Ovary (tissue), 9 donors: Measurements from ENCODE around the gene ATP6V1G2. TPM values are rescaled to one million over a fixed set of nuclear protein-coding genes. Genes with fewer than 3 reads are reported as not detected.

Source experiments
- DNase-seq, 5 donors: peaks; one replicate each; pipeline ENCODE4 v3.0.0-alpha.2; 2019 to 2020
- H3K27ac ChIP-seq, 2 donors: fragments of 200-600 bp; one replicate each; pipeline versions ENCODE4 v1.5.1 to v1.8.0; 2019 to 2022
- H3K27me3 ChIP-seq: fragments of 200-600 bp; one replicate; pipeline ENCODE4 v1.8.0; 2022
- H3K36me3 ChIP-seq: fragments of 200-600 bp; sonication (generic); one replicate; pipeline ENCODE4 v1.5.1; 2019
- H3K4me1 ChIP-seq: one replicate; pipeline ENCODE4 v1.8.1; 2013; ENCODE audit warnings: mild to moderate bottlenecking, moderate library complexity; ENCODE audit not compliant: insufficient read depth
- H3K4me3 ChIP-seq: fragments of 200-600 bp; sonication (generic); one replicate; pipeline ENCODE4 v1.5.1; 2017
- H3K9me3 ChIP-seq, 2 donors: fragments of 200-600 bp in 1 of 2; sonication (generic) in 1 of 2; one replicate each; pipeline versions ENCODE4 v1.5.1 to v1.8.1; 2013 to 2019; ENCODE audit warnings: mild to moderate bottlenecking in 1 of 2, moderate library complexity in 1 of 2
- EP300 ChIP-seq: sonication (generic); formaldehyde crosslinking; IDR thresholded peaks from one replicate; pipeline ENCODE4 v1.6.1; 2017; ENCODE audit warnings: antibody characterized with exemption
- POLR2A ChIP-seq: fragments of 450-650 bp; IDR thresholded peaks from one replicate; pipeline ENCODE4 v1.6.1; 2017; ENCODE audit warnings: antibody characterized with exemption, mild to moderate bottlenecking, moderate library complexity
- WGBS, 3 donors: extraction: QIAGEN DNeasy Blood & Tissue Kit in 1 of 3; methylation state at CpG; one replicate each; pipeline versions ENCODE4 v1.1.5 to v1.1.7; 2013 to 2017; 5-methylcytosine and 5-hydroxymethylcytosine counted together
- intact Hi-C, 4 donors: fragments of 100-400 bp; cut with DNase I; formaldehyde crosslinking; loops; one replicate each; pipeline versions ENCODE4 v1.11.0 to v1.15.1; 2022 to 2023
- polyA plus RNA-seq, 2 donors: library from polyadenylated mRNA; stranded (reverse); fragments of 200-250 nt in 1 of 2; fragments of 350-450 nt in 1 of 2; fragmentation: Illumina TruSeq in 1 of 2; extraction: RNeasy Lipid Tissue Mini Kit (QIAGEN cat#74804) in 1 of 2; gene quantifications; one replicate each; pipeline ENCODE4 v1.2.3, GENCODE V29; 2013 to 2014
- total RNA-seq, 7 donors: library from RNA; depleted of rRNA in 2 of 7; stranded (reverse); fragments of >200 nt in 2 of 7; fragmentation: NEBNext Ultra II Directional in 3 of 7; extraction: Animal tissue kit (Norgen Biotek cat#: 25700) in 3 of 7; gene quantifications; one replicate each; pipeline versions ENCODE4 v1.1.0 to v1.2.4, GENCODE V29; 2016 to 2023
- TF ChIP-seq, protein P1 (sequence below), 3 donors: fragments of 450-650 bp in 2 of 3; fragments of 200-600 bp in 1 of 3; IDR thresholded peaks; one replicate each; pipeline versions ENCODE4 v1.5.1 to v1.8.0; 2016 to 2022; ENCODE audit warnings: antibody characterized with exemption in 3 of 3, mild to moderate bottlenecking in 1 of 3
- donor health status: DM: no; HTN: no; CAD: no; lungs with moderate emphysema.
- donor health status: DM: no; HTN: no; CAD: no.
- donor health status: Bipolar disorder and iron deficiency.
- donor health status: DM: yes; HTN: yes; CAD: no.
- donor health status: DM: no; HTN: no; CAD: no.
- donor health status: DM: yes; HTN: yes; CAD: no.

Gene ATP6V1G2
- total and polyA plus RNA-seq, 9 donors: 0.93 to 9.3 (median 2.5) TPM

DNA sequence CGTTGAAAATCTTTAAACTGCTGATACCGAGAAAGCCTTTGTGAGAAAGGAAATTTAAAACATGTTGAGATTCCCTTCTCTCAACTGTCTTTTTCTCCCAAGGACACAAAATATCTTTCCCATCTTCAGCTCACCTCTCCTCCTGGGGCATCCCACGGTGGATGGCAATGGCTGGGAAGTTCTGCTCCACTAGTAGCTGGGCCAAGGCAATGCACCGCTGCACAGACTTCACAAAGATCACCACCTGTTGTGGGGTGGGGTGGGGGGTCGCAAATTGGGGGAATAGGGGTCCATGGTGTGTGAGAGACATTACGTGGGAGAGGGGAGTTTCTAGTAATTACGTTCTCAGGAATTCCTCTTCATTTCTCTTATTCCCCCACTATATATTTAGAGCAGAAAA lies 15.2 kb downstream of the ATP6V1G2 start:
- intact Hi-C loops: no loop called here

DNA sequence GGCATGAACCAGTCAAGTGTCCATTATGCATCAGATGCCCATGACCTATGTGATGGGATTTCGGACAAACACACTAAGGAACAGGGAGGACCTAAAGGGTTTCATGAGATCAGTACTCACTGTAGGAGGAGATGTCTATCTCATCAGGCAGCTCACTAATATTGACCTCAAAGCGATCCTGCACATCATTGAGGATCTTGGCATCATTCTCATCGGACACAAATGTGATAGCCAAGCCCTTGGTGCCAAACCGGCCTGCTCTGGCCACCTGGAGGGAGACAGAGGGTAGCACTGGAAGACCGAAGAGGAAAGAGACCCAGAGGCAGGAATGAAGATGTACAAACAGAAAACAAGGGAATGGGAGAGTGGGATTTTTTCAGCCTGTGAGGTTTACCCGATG lies 15.7 kb downstream of the ATP6V1G2 start:
- Histone ChIP-seq H3K4me3 (no peak overlapping the region), H3K27me3 (no peaks in the 10 kb centered on the region), H3K36me3 (no peaks in the 10 kb centered on the region), H3K9me3 (no peaks in the 10 kb centered on the region), H3K27ac (no peak overlapping the region), H3K4me1 (peaks cover 3% of the 10 kb centered on the region)
- TF ChIP-seq, protein P1, sequence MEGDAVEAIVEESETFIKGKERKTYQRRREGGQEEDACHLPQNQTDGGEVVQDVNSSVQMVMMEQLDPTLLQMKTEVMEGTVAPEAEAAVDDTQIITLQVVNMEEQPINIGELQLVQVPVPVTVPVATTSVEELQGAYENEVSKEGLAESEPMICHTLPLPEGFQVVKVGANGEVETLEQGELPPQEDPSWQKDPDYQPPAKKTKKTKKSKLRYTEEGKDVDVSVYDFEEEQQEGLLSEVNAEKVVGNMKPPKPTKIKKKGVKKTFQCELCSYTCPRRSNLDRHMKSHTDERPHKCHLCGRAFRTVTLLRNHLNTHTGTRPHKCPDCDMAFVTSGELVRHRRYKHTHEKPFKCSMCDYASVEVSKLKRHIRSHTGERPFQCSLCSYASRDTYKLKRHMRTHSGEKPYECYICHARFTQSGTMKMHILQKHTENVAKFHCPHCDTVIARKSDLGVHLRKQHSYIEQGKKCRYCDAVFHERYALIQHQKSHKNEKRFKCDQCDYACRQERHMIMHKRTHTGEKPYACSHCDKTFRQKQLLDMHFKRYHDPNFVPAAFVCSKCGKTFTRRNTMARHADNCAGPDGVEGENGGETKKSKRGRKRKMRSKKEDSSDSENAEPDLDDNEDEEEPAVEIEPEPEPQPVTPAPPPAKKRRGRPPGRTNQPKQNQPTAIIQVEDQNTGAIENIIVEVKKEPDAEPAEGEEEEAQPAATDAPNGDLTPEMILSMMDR (IDR thresholded peaks at IDR 0.05): no peak
- TF ChIP-seq EP300 (no peak), POLR2A (no peak)
- 54 to 57% (median 55%) methylated on average over 6 of the region's 6 CpGs for WGBS, 3 donors
- no peak for DNase-seq
- intact Hi-C loops: no loop called here

More for the DNA sequence above, 15.2 kb downstream of the ATP6V1G2 start:
- WGBS, 3 donors: 72 to 87% (median 75%) methylated on average over 7 of the region's 7 CpGs
- no peak overlapping the region for H3K27ac ChIP-seq
- H3K4me3 ChIP-seq: no peak overlapping the region
- H3K4me1 ChIP-seq: peaks cover 3% of the 10 kb centered on the region
- no peaks in the 10 kb centered on the region for H3K9me3 ChIP-seq
- DNase-seq: no peak
- no peaks in the 10 kb centered on the region for H3K27me3 ChIP-seq
- no peaks in the 10 kb centered on the region for H3K36me3 ChIP-seq
- no peak for TF ChIP-seq EP300
- no peak for TF ChIP-seq POLR2A
- TF ChIP-seq, protein P1 (IDR thresholded peaks at IDR 0.05): no peak

DNA sequence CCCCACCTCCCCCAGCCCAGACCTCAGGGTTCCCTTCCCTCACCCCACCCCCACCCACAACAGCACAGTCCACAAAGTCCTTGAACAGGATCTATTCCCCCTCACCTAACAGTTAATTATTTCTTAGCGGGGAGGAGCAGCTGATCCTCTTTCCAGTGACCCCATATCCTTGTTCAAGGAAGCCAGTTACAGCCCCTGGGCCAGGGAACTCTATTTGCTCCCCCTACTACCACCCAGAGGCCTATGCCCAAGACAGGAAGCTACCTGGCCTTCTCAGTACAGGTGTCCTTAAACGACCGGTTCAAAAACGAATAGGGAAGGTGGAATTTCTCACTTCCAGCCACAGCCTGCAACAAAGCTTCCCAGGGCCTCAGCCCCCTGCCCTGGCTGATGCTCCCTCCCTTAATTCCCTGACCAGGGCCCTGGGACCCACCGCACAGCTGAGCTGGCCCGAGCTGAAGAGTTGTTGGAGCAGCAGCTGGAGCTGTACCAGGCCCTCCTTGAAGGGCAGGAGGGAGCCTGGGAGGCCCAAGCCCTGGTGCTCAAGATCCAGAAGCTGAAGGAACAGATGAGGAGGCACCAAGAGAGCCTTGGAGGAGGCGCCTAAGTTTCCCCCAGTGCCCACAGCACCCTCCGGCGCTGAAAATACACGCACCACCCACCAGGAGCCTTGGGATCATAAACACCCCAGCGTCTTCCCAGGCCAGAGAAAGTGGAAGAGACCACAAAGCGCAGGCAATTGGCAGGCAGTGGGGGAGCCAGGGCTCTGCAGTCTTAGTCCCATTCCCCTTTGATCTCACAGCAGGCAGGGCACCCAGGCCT lies 16.9 kb downstream of the ATP6V1G2 start:
- no peak for DNase-seq
- WGBS, 3 donors: 28 to 41% (median 30%) methylated on average over 12 of the region's 12 CpGs
- Histone ChIP-seq H3K4me3 (no peak overlapping the region), H3K27me3 (no peaks in the 10 kb centered on the region), H3K36me3 (no peaks in the 10 kb centered on the region), H3K27ac (no peak overlapping the region), H3K9me3 (no peaks in the 10 kb centered on the region), H3K4me1 (peaks cover 3% of the 10 kb centered on the region)
- TF ChIP-seq EP300 (no peak), POLR2A (no peak)
- TF ChIP-seq, protein P1 (IDR thresholded peaks at IDR 0.05): no peak
- intact Hi-C loops: no loop called here

DNA sequence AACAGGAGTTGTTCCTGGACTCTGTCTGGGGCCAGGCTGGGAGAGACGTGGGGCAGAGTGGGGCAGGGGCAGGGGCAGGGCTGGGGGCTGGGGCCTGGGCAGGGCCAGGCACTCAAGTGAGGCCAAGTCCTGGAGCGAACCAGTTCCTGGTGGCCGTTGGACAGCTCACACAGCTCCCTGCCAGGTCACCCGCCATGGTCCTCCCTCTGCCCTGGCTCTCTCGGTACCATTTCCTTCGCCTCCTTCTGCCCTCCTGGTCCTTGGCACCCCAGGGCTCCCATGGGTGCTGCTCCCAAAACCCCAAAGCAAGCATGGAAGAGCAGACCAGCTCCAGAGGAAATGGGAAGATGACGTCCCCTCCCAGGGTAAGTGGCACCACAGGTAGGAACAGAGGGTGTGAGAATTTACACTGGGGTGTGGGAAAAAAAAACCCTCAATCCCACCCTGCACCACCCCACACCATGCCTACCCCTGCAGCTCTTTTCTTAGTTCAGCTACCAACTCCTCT lies 17.5 kb downstream of the ATP6V1G2 start, which contains the start of gene MCCD1:
TSS of gene MCCD1 (plus strand) at position 142 of the 508 bp plus-strand sequence. CDS start at position 195, 53 bp downstream.
- H3K36me3 ChIP-seq: no peaks in the 10 kb centered on the region
- H3K4me3 ChIP-seq: no peak within 1 kb of the TSS
- peaks cover 3% of the 10 kb centered on the region for H3K4me1 ChIP-seq
- no peaks in the 10 kb centered on the region for H3K9me3 ChIP-seq
- no peak within 1 kb of the TSS for H3K27ac ChIP-seq
- TF ChIP-seq, protein P1 (IDR thresholded peaks at IDR 0.05): no peak
- TF ChIP-seq POLR2A: no peak
- no peak for TF ChIP-seq EP300
- H3K27me3 ChIP-seq: no peaks in the 10 kb centered on the region
- DNase-seq: no peak
- WGBS, 3 donors: 53 to 61% (median 59%) methylated on average over 7 of the region's 7 CpGs
- intact Hi-C loops: no loop called here
